Tibial artery (tissue), 4 donors: ENCODE data around the gene C11orf71.

Source experiments
- DNase-seq, 2 donors: peaks; one replicate each; pipeline ENCODE4 v3.0.0-alpha.2; 2019
- H3K27ac ChIP-seq, 2 donors: fragments of 200-600 bp; sonication (generic) in 1 of 2; 1 replicate in 1 of 2; 2 replicates in 1 of 2; pipeline ENCODE4 v1.5.1; 2018 to 2019; ENCODE audit warnings: mild to moderate bottlenecking in 1 of 2
- H3K27me3 ChIP-seq, 2 donors: fragments of 200-600 bp; sonication (generic) in 1 of 2; one replicate each; pipeline versions ENCODE4 v1.5.1 to v1.6.0; 2016 to 2019
- H3K36me3 ChIP-seq, 3 donors: fragments of 200-600 bp; sonication (generic) in 2 of 3; one replicate each; pipeline ENCODE4 v1.5.1; 2016 to 2019; ENCODE audit warnings: mild to moderate bottlenecking in 2 of 3
- H3K4me1 ChIP-seq, 4 donors: fragments of 200-600 bp; sonication (generic) in 2 of 4; 1 replicate in 3 of 4; 2 replicates in 1 of 4; pipeline ENCODE4 v1.5.1; 2016 to 2019
- H3K4me3 ChIP-seq, 2 donors: fragments of 200-600 bp; sonication (generic) in 1 of 2; 1 replicate in 1 of 2; 2 replicates in 1 of 2; pipeline ENCODE4 v1.5.1; 2018 to 2019; ENCODE audit warnings: mild to moderate bottlenecking in 2 of 2
- H3K9me3 ChIP-seq, 3 donors: fragments of 200-600 bp; sonication (generic) in 1 of 3; one replicate each; pipeline ENCODE4 v1.5.1; 2016 to 2019
- intact Hi-C: fragments of 100-400 bp; cut with DNase I; formaldehyde crosslinking; loops from one replicate; pipeline ENCODE4 v1.15.0; 2023; ENCODE audit warnings: low total_unique reads
- TF ChIP-seq, protein P1 (sequence below), 2 experiments: fragments of 200-600 bp in 1 of 2; fragments of 450-650 bp in 1 of 2; IDR thresholded peaks; one replicate each; pipeline ENCODE4 v1.5.1; 2017 to 2019; ENCODE audit warnings: antibody characterized with exemption in 2 of 2, mild to moderate bottlenecking in 1 of 2, moderate library complexity in 1 of 2

Gene C11orf71

DNA sequence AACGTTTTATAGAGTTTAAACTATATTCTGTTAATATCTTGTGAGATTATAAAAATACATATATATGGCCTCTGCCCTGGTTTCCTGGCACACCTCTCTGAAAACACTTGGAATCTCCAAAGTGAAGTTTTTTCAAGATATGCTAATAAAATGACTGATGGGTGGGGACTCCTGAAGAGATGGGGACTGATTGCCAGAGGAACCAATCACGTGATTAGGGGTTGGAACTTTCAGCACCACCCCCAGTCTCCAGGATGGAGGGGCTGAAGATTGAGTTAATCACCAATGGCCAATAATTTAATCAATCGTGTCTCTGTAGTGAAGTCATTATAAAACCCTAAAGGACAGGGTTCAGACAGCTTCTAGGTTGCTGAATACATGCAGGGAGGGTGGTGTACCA is 37.4 kb downstream of the C11orf71 start:
- Histone ChIP-seq H3K4me3 (no peak overlapping the region), H3K27ac (no peak overlapping the region), H3K36me3 (no peaks in the 10 kb centered on the region), H3K9me3 (no peaks in the 10 kb centered on the region), H3K4me1 (peaks cover 0 to 19% (median 11%) of the 10 kb centered on the region in 4 donors), H3K27me3 (no peaks in the 10 kb centered on the region)
- TF ChIP-seq, protein P1, sequence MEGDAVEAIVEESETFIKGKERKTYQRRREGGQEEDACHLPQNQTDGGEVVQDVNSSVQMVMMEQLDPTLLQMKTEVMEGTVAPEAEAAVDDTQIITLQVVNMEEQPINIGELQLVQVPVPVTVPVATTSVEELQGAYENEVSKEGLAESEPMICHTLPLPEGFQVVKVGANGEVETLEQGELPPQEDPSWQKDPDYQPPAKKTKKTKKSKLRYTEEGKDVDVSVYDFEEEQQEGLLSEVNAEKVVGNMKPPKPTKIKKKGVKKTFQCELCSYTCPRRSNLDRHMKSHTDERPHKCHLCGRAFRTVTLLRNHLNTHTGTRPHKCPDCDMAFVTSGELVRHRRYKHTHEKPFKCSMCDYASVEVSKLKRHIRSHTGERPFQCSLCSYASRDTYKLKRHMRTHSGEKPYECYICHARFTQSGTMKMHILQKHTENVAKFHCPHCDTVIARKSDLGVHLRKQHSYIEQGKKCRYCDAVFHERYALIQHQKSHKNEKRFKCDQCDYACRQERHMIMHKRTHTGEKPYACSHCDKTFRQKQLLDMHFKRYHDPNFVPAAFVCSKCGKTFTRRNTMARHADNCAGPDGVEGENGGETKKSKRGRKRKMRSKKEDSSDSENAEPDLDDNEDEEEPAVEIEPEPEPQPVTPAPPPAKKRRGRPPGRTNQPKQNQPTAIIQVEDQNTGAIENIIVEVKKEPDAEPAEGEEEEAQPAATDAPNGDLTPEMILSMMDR (IDR thresholded peaks at IDR 0.05), result no peak
- intact Hi-C loops, result no loop called here
- DNase-seq, result no peak

DNA sequence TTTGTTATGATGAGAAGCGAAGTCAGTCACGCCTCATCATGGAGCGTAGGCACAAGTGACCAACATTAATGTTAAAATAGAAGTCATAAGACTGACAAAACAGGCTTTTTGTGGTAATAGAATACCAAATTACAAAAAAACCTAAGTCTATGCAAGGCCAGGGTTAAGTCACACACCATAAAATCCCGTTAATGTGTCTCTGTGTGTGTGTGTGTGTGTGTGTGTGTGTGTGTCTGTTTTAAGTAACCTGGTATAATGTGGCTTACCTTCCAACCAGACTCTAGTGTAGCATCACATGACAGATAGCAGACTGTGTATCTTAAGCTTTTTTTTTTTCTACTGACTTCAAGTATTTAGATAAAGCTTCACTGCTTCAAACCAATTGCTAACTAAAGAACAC is 38.0 kb downstream of the C11orf71 start:
- TF ChIP-seq, protein P1 (IDR thresholded peaks at IDR 0.05), result no peak
- Histone ChIP-seq H3K36me3 (no peaks in the 10 kb centered on the region), H3K27me3 (no peaks in the 10 kb centered on the region), H3K9me3 (no peaks in the 10 kb centered on the region), H3K27ac (no peak overlapping the region), H3K4me1 (peaks cover 0 to 12% (median 8%) of the 10 kb centered on the region in 4 donors), H3K4me3 (no peak overlapping the region)
- intact Hi-C loops, result no loop called here
- DNase-seq, result no peak

DNA sequence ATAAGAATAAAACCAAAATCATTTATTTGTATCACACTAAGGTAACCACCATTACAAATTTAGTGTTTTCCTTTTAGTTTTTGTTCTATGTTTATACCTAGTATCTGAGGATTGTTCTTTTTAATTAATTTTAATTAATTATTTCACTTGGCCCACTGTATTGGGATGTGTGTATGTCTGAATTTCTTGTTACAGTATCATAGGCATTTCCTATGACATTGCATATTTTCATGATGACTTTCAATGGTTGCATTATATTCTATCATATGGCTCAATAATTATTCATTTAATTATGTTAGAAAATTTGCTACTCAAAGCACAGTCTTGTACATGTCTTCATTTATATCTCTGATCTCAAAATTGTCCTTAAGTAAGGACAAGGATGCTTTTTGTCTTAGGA is 41.0 kb downstream of the C11orf71 start:
- no peak overlapping the region for H3K4me3 ChIP-seq
- H3K27ac ChIP-seq, result no peak overlapping the region
- TF ChIP-seq, protein P1 (IDR thresholded peaks at IDR 0.05), result no peak
- intact Hi-C loops, result no loop called here
- H3K4me1 ChIP-seq, result no peaks in the 10 kb centered on the region
- H3K36me3 ChIP-seq, result no peaks in the 10 kb centered on the region
- H3K9me3 ChIP-seq, result no peaks in the 10 kb centered on the region
- no peaks in the 10 kb centered on the region for H3K27me3 ChIP-seq
- DNase-seq, result no peak

DNA sequence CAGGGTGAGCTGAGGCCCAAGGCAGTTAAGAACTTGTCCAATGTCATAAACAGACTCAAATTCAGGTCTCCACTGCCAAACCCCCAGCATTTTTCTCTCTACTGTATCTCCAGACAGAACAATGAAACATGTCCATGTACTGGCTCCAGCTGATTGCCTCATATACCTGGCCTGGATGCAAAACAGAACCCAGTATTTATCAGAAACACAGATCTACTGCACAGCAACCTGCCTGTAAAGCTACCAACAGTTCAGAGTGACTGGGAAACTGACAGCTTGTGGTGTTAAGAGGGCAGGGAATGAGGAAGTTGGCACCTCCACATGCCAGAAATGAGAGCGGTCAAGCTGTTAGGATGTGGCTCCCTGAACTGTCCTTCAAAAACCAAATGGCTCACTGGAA is 41.6 kb downstream of the C11orf71 start:
- intact Hi-C loops, result no loop called here
- DNase-seq, result no peak
- H3K27ac ChIP-seq, result no peak overlapping the region
- H3K27me3 ChIP-seq, result no peaks in the 10 kb centered on the region
- no peaks in the 10 kb centered on the region for H3K4me1 ChIP-seq
- H3K4me3 ChIP-seq, result no peak overlapping the region
- H3K9me3 ChIP-seq, result no peaks in the 10 kb centered on the region
- H3K36me3 ChIP-seq, result no peaks in the 10 kb centered on the region
- TF ChIP-seq, protein P1 (IDR thresholded peaks at IDR 0.05), result no peak

DNA sequence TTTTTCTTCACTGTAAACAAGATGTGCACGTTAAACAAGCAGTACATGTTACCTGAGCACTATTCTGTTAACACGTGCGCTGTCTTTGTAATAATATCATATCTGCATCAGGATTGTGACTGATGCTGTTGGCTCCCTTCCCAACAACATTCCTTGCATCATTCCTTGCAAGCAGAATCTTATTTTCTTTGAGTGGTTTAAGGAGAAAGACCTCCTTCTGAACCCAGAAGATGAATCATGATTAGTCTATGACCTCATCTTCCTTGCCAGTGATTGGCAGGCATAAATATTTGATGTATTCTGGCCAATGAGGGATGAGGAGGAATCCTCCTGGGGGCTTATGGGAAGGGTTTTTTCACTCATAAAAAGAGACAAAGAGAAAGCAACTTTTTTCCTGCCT is 46.2 kb downstream of the C11orf71 start:
- H3K27me3 ChIP-seq, result no peaks in the 10 kb centered on the region
- H3K27ac ChIP-seq, result no peak overlapping the region
- H3K9me3 ChIP-seq, result no peaks in the 10 kb centered on the region
- H3K36me3 ChIP-seq, result no peaks in the 10 kb centered on the region
- H3K4me1 ChIP-seq, result no peaks in the 10 kb centered on the region
- intact Hi-C loops, result no loop called here
- no peak overlapping the region for H3K4me3 ChIP-seq
- no peak for DNase-seq
- TF ChIP-seq, protein P1 (IDR thresholded peaks at IDR 0.05), result no peak

DNA sequence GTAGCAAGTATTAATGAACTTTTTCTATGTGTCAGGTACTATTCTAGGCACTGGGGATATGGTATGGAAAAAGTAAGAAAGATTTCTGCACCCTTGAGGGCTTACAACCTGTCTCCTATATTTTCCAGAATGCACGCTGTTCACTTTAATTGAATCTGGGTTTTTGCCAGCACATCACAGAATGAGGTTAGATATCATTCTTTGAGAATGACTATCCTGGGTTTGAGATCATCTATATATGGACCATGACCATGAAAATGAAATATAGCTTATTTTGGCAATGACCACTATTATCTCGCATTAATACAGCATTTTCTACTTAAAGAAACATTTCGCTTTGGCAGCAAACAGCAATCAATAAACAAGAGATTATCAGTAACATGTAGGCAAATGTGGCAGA is 46.9 kb downstream of the C11orf71 start:
- Histone ChIP-seq H3K27me3 (no peaks in the 10 kb centered on the region), H3K9me3 (no peaks in the 10 kb centered on the region), H3K36me3 (no peaks in the 10 kb centered on the region), H3K4me3 (no peak overlapping the region), H3K4me1 (no peaks in the 10 kb centered on the region), H3K27ac (no peak overlapping the region)
- DNase-seq, result no peak
- TF ChIP-seq, protein P1 (IDR thresholded peaks at IDR 0.05), result no peak
- intact Hi-C loops, result no loop called here
